22Rv1 (cell line): Measurements from ENCODE around the gene ARMCX6.

ENCODE experiments used
- ZFX ChIP-seq: fragments of 450-650 bp; IDR thresholded peaks from 2 replicates; pipeline ENCODE4 v1.6.1; 2017; ENCODE audit warnings: antibody characterized with exemption, borderline replicate concordance
- TF ChIP-seq, protein P1 (sequence below): fragments of 450-650 bp; IDR thresholded peaks from 2 replicates; pipeline ENCODE4 v1.5.1; 2017; ENCODE audit warnings: mild to moderate bottlenecking

DNA sequence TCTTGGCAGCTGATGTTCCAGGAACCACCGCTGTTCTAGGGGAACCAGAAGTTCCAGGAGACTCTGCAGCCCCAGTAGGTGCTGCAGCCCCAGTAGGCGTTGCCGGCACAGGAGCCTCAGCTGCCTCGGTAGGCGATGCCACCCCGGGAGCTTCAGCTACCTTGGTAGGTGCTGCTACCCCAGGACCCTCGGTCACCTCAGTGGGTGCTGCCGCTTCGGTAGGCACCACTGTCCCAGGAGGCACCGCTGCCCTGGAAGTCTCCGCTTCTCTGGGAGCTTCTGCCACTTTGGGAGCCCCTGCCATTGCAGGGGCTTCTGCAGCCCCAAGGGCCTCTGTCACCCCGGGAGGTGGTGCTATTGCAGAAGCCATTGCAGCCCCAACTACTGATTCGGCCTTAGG is 39.0 kb upstream of the ARMCX6 start:
- TF ChIP-seq, protein P1, sequence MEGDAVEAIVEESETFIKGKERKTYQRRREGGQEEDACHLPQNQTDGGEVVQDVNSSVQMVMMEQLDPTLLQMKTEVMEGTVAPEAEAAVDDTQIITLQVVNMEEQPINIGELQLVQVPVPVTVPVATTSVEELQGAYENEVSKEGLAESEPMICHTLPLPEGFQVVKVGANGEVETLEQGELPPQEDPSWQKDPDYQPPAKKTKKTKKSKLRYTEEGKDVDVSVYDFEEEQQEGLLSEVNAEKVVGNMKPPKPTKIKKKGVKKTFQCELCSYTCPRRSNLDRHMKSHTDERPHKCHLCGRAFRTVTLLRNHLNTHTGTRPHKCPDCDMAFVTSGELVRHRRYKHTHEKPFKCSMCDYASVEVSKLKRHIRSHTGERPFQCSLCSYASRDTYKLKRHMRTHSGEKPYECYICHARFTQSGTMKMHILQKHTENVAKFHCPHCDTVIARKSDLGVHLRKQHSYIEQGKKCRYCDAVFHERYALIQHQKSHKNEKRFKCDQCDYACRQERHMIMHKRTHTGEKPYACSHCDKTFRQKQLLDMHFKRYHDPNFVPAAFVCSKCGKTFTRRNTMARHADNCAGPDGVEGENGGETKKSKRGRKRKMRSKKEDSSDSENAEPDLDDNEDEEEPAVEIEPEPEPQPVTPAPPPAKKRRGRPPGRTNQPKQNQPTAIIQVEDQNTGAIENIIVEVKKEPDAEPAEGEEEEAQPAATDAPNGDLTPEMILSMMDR, result no peak
- TF ChIP-seq ZFX, result no peak
